ENCODE data around the gene SMARCAL1.

Gene SMARCAL1

DNA sequence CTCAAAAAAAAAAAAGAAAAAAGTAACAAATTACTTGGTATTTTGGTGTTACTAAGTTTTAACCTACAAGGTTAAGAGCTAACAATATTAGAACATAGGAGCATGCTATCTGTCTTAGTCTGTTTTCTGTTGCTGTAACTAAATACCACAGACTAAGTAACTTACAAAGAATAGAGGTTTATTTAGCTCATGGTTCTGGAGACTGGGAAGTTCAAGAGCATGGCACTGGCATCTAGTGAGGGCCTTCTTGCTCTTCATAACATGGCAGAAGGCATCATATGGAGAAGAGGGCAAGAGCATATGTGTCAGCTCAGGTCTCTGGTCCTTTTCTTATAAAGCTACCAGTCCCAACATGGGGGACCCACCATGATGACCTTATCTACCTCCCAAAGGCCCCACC, 36.5 kb downstream of the SMARCAL1 start:
- Histone ChIP-seq H3K27ac (no peak overlapping the region), H3K36me3 (ENCODE audit: control insufficient read depth, insufficient read depth, low read length) (no peaks in the 10 kb centered on the region), H3K27me3 (ENCODE audit: control insufficient read depth, insufficient read depth, low read length) (no peaks in the 10 kb centered on the region), H3K4me2 (ENCODE audit: low read length) (no peak overlapping the region), H3K4me3 (ENCODE audit: low read depth, low read length) (no peak overlapping the region), H3K9me3 (ENCODE audit: control insufficient read depth, low read length) (no peaks in the 10 kb centered on the region), H3K79me2 (no peaks in the 10 kb centered on the region), H2AFZ (no peak overlapping the region), H3K4me1 (no peaks in the 10 kb centered on the region), H3K9ac (no peak overlapping the region)
- no peak for TF ChIP-seq CTCF (IDR thresholded peaks at IDR 0.05)

- no peaks in the 10 kb centered on the region for H3K36me3 ChIP-seq (ENCODE audit: control insufficient read depth, insufficient read depth, low read length)
- no peak overlapping the region for H3K4me3 ChIP-seq (ENCODE audit: low read depth, low read length)
- no peak for TF ChIP-seq CTCF (IDR thresholded peaks at IDR 0.05)
- no peaks in the 10 kb centered on the region for H3K27me3 ChIP-seq (ENCODE audit: control insufficient read depth, insufficient read depth, low read length)
- H3K4me2 ChIP-seq (ENCODE audit: low read length): no peak overlapping the region
- H3K9me3 ChIP-seq (ENCODE audit: control insufficient read depth, low read length): no peaks in the 10 kb centered on the region
- no peaks in the 10 kb centered on the region for H3K4me1 ChIP-seq
- H3K9ac ChIP-seq: no peak overlapping the region
- H3K79me2 ChIP-seq: no peaks in the 10 kb centered on the region
- no peak overlapping the region for H3K27ac ChIP-seq
- no peak overlapping the region for H2AFZ ChIP-seq
These were observed 38.1 kb downstream of the SMARCAL1 start for GRCh38 chr2:216450346-216450745.

- Histone ChIP-seq H3K27ac (no peak overlapping the region), H3K4me2 (ENCODE audit: low read length) (no peak overlapping the region), H3K36me3 (ENCODE audit: control insufficient read depth, insufficient read depth, low read length) (no peaks in the 10 kb centered on the region), H3K27me3 (ENCODE audit: control insufficient read depth, insufficient read depth, low read length) (no peaks in the 10 kb centered on the region), H3K4me3 (ENCODE audit: low read depth, low read length) (no peak overlapping the region), H2AFZ (no peak overlapping the region), H3K4me1 (no peaks in the 10 kb centered on the region), H3K79me2 (no peaks in the 10 kb centered on the region), H3K9ac (no peak overlapping the region), H3K9me3 (ENCODE audit: control insufficient read depth, low read length) (no peaks in the 10 kb centered on the region)
- TF ChIP-seq CTCF (IDR thresholded peaks at IDR 0.05): no peak
These were observed 38.5 kb downstream of the SMARCAL1 start for GRCh38 chr2:216450784-216451183.

DNA sequence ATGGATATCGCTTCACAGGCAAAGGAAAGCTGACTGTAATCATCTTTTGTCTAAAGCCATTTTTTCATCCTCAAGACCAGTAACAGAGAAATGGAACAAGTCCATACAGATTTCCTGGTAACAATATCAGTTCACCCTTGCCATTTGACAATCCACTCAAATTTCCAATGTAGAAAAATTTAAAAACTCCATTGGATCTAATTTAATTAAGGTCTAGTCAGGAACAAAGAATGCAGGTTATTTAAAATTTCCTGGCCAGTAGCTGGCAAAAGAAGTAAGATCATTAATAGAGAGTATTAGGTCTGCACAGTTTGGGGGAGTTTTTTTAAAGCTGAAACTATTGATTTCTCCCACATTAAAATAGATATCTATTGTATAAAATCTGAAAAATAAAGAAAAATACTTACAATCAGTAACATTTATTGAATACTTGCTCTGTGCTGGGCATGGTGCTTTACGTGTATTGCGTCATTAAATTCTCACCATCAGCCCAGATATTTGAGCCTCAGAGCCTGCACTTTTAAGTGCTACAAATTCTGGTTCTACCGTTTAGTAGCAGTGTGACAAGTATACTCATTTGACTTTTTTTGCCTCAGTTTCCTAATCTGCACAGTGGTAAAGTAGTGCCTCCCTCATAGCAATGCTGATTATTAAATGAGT, 41.8 kb downstream of the SMARCAL1 start:
- Histone ChIP-seq H2AFZ (no peak overlapping the region), H3K9ac (no peak overlapping the region), H3K79me2 (no peaks in the 10 kb centered on the region), H3K4me1 (no peaks in the 10 kb centered on the region), H3K4me2 (ENCODE audit: low read length) (no peak overlapping the region), H3K27ac (no peak overlapping the region), H3K27me3 (ENCODE audit: control insufficient read depth, insufficient read depth, low read length) (no peaks in the 10 kb centered on the region), H3K4me3 (ENCODE audit: low read depth, low read length) (no peak overlapping the region), H3K36me3 (ENCODE audit: control insufficient read depth, insufficient read depth, low read length) (no peaks in the 10 kb centered on the region), H3K9me3 (ENCODE audit: control insufficient read depth, low read length) (no peaks in the 10 kb centered on the region)
- no peak for TF ChIP-seq CTCF (IDR thresholded peaks at IDR 0.05)

- Histone ChIP-seq H3K4me2 (ENCODE audit: low read length) (no peak overlapping the region), H2AFZ (no peak overlapping the region), H3K9ac (no peak overlapping the region), H3K36me3 (ENCODE audit: control insufficient read depth, insufficient read depth, low read length) (no peaks in the 10 kb centered on the region), H3K79me2 (no peaks in the 10 kb centered on the region), H3K9me3 (ENCODE audit: control insufficient read depth, low read length) (no peaks in the 10 kb centered on the region), H3K27me3 (ENCODE audit: control insufficient read depth, insufficient read depth, low read length) (no peaks in the 10 kb centered on the region), H3K4me1 (no peaks in the 10 kb centered on the region), H3K4me3 (ENCODE audit: low read depth, low read length) (no peak overlapping the region), H3K27ac (no peak overlapping the region)
- TF ChIP-seq CTCF (IDR thresholded peaks at IDR 0.05): no peak
These were observed 50.9 kb downstream of the SMARCAL1 start for GRCh38 chr2:216463148-216463547.

All from parathyroid adenoma (tissue), 2 donors.